CD14-positive monocyte (primary cell): Measurements from ENCODE around the gene HTR3C. TPM values are rescaled to one million over a fixed set of nuclear protein-coding genes. Genes with fewer than 3 reads are reported as not detected.

Experiments used
- DNase-seq, 3 donors: peaks; one replicate each; pipeline ENCODE4 v3.0.0-alpha.2; 2011 to 2022
- H2AFZ ChIP-seq: 2 replicates; pipeline ENCODE4 v1.6.0; 2012; ENCODE audit warnings: mild to moderate bottlenecking, low read depth, low read length, inconsistent platforms; ENCODE audit not compliant: insufficient read depth, poor library complexity, severe bottlenecking
- H3K27ac ChIP-seq, 2 donors: 1 replicate in 1 of 2; 2 replicates in 1 of 2; pipeline ENCODE4 v1.5.1; 2012 to 2013; ENCODE audit warnings: low read length in 2 of 2, control low read depth in 1 of 2, inconsistent platforms in 1 of 2, low read depth in 1 of 2, mild to moderate bottlenecking in 1 of 2
- H3K27me3 ChIP-seq, 2 donors: one replicate each; pipeline versions ENCODE4 v1.6.0 to v1.6.1; 2011 to 2013; ENCODE audit warnings: low read length in 2 of 2; ENCODE audit not compliant: control insufficient read depth in 2 of 2, insufficient read depth in 2 of 2
- H3K36me3 ChIP-seq, 2 donors: replicated peaks in 1 of 2; 1 replicate in 1 of 2; 2 replicates in 1 of 2; pipeline versions ENCODE4 v1.5.1 to v1.6.1; 2012 to 2013; ENCODE audit warnings: low read length in 2 of 2, control low read depth in 1 of 2, inconsistent platforms in 1 of 2, mild to moderate bottlenecking in 1 of 2; ENCODE audit not compliant: insufficient read depth in 2 of 2, control insufficient read depth in 1 of 2
- H3K4me1 ChIP-seq, 2 donors: 1 replicate in 1 of 2; 2 replicates in 1 of 2; pipeline versions ENCODE4 v1.5.1 to v1.6.1; 2012 to 2013; ENCODE audit warnings: low read length in 2 of 2, control low read depth in 1 of 2, inconsistent platforms in 1 of 2, mild to moderate bottlenecking in 1 of 2, moderate library complexity in 1 of 2; ENCODE audit not compliant: insufficient read depth in 2 of 2, control insufficient read depth in 1 of 2
- H3K4me2 ChIP-seq: replicated peaks from 2 replicates; pipeline ENCODE3; 2012; ENCODE audit warnings: low read length, moderate library complexity, mild to moderate bottlenecking; ENCODE audit not compliant: poor library complexity, severe bottlenecking; ENCODE audit errors: extremely low read depth
- H3K4me3 ChIP-seq, 3 experiments: fragments of 200-600 bp in 1 of 3; sonication (generic) in 1 of 3; replicated peaks in 1 of 3; 1 replicate in 2 of 3; 2 replicates in 1 of 3; pipeline ENCODE4 v1.5.1; 2011 to 2013; ENCODE audit warnings: low read length in 3 of 3, mild to moderate bottlenecking in 3 of 3, control low read depth in 2 of 3, low read depth in 2 of 3, inconsistent platforms in 1 of 3, moderate library complexity in 1 of 3
- H3K79me2 ChIP-seq: 2 replicates; pipeline ENCODE4 v1.6.0; 2012; ENCODE audit warnings: mild to moderate bottlenecking, control low read depth, inconsistent platforms, low read length, moderate library complexity; ENCODE audit not compliant: insufficient read depth
- H3K9ac ChIP-seq: 2 replicates; pipeline ENCODE4 v1.6.0; 2017; ENCODE audit warnings: low read length, mild to moderate bottlenecking; ENCODE audit not compliant: insufficient read depth, poor library complexity, severe bottlenecking
- H3K9me3 ChIP-seq, 2 donors: replicated peaks in 1 of 2; 1 replicate in 1 of 2; 2 replicates in 1 of 2; pipeline versions ENCODE4 v1.5.1 to v1.6.1; 2012 to 2013; ENCODE audit warnings: low read length in 2 of 2, control low read depth in 1 of 2; ENCODE audit not compliant: control insufficient read depth in 1 of 2, insufficient read depth in 1 of 2
- H4K20me1 ChIP-seq: 2 replicates; pipeline ENCODE4 v1.6.0; 2012; ENCODE audit warnings: mild to moderate bottlenecking, low read length, control low read depth, moderate library complexity; ENCODE audit not compliant: insufficient read depth
- H3K27ac Mint-ChIP-seq, 7 donors: one replicate each; pipeline ENCODE4 v1.8.0; 2020; ENCODE audit warnings: mild to moderate bottlenecking in 7 of 7, mixed read lengths in 7 of 7, moderate library complexity in 6 of 7, inconsistent platforms in 2 of 7
- H3K27me3 Mint-ChIP-seq, 3 donors: one replicate each; pipeline ENCODE4 v1.8.0; 2021 to 2022; ENCODE audit warnings: low read depth in 3 of 3, mild to moderate bottlenecking in 3 of 3, mixed read lengths in 3 of 3, moderate library complexity in 3 of 3, inconsistent platforms in 1 of 3
- H3K36me3 Mint-ChIP-seq, 2 donors: one replicate each; pipeline ENCODE4 v1.8.0; 2020; ENCODE audit warnings: mixed read lengths in 2 of 2, inconsistent platforms in 1 of 2, mild to moderate bottlenecking in 1 of 2
- H3K4me1 Mint-ChIP-seq: one replicate; pipeline ENCODE4 v1.8.0; 2020; ENCODE audit warnings: mild to moderate bottlenecking, mixed read lengths
- H3K4me3 Mint-ChIP-seq, 2 donors: one replicate each; pipeline ENCODE4 v1.8.0; 2020; ENCODE audit warnings: mild to moderate bottlenecking in 2 of 2, mixed read lengths in 2 of 2, moderate library complexity in 1 of 2
- H3K9me3 Mint-ChIP-seq, 7 donors: one replicate each; pipeline ENCODE4 v1.8.0; 2020 to 2022; ENCODE audit warnings: mixed read lengths in 7 of 7, mild to moderate bottlenecking in 6 of 7, moderate library complexity in 6 of 7, inconsistent platforms in 2 of 7
- WGBS: methylation state at CpG from one replicate; pipeline ENCODE4 v1.1.5; 2013; ENCODE audit warnings: missing lambda C conversion rate; ENCODE audit not compliant: insufficient coverage; 5-methylcytosine and 5-hydroxymethylcytosine counted together
- intact Hi-C, 2 donors: fragments of 100-400 bp; cut with micrococcal nuclease; formaldehyde crosslinking; loops; one replicate each; pipeline versions ENCODE4 v1.15.0 to v1.15.1; 2023
- polyA plus RNA-seq, 3 donors: library from polyadenylated mRNA; depleted of rRNA in 1 of 3; unstranded in 2 of 3; stranded (reverse) in 1 of 3; fragments of 300-500 nt in 2 of 3; fragments of >200 nt in 1 of 3; fragmentation: Illumina TruSeq in 2 of 3; gene quantifications; 1 replicate in 2 of 3; 2 replicates in 1 of 3; pipeline ENCODE4 v1.2.3, GENCODE V29; 2012 to 2021
- TF ChIP-seq, protein P1 (sequence below): fragments of 200-600 bp; IDR thresholded peaks from one replicate; pipeline ENCODE4 v1.8.0; 2022; ENCODE audit warnings: antibody characterized with exemption, mild to moderate bottlenecking

HTR3C gene
- polyA plus RNA-seq, 3 donors = not detected

DNA sequence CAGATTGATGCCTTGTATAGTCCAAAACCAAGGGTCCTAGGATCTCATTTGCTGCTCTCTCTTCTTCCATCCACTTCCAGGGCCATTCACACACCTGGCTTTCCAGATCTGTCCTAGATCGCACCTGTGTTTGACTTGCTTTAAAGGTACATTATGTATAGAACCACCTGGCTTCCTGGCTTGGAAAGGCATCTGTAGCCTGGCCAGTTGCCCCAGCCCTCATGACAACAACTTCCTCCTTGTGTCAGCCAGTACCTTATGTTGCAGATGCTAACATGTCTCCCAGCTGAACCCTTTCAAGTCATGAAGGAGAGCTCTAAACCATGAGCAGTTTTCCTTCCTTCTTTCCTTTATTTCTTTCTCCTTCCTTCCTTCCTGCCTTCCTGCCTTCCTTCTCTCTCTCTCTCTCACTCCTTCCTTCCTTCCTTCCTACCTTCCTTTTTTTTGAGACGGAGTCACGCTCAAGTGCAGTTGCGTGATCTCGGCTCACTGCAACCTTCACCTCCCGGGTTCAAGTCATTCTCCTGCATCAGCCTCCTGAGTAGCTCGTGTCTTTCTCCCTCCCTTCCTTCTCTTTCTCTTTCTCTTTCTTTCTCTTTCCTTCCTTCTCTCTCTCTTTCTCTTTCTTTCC is 2.5 kb upstream of the HTR3C start:
- Mint-ChIP-seq H3K4me3 (peak overlapping the region in 1 of 2 donors; percentile 39), H3K36me3 (no peaks in the 10 kb centered on the region), H3K27ac (no peak overlapping the region), H3K4me1 (peaks cover 3% of the 10 kb centered on the region), H3K9me3 (no peaks in the 10 kb centered on the region), H3K27me3 (peaks cover 0 to 10% (median 8%) of the 10 kb centered on the region in 3 donors)
- Histone ChIP-seq H3K4me1 (no peaks in the 10 kb centered on the region), H3K4me3 (no peak overlapping the region), H3K27ac (no peak overlapping the region), H3K79me2 (no peaks in the 10 kb centered on the region), H3K27me3 (no peaks in the 10 kb centered on the region), H3K36me3 (no peaks in the 10 kb centered on the region), H3K4me2 (no peak overlapping the region), H4K20me1 (no peaks in the 10 kb centered on the region), H3K9me3 (no peaks in the 10 kb centered on the region), H3K9ac (no peak overlapping the region), H2AFZ (no peak overlapping the region)
- WGBS = 66% methylated on average over 5 of the region's 7 CpGs
- TF ChIP-seq, protein P1, sequence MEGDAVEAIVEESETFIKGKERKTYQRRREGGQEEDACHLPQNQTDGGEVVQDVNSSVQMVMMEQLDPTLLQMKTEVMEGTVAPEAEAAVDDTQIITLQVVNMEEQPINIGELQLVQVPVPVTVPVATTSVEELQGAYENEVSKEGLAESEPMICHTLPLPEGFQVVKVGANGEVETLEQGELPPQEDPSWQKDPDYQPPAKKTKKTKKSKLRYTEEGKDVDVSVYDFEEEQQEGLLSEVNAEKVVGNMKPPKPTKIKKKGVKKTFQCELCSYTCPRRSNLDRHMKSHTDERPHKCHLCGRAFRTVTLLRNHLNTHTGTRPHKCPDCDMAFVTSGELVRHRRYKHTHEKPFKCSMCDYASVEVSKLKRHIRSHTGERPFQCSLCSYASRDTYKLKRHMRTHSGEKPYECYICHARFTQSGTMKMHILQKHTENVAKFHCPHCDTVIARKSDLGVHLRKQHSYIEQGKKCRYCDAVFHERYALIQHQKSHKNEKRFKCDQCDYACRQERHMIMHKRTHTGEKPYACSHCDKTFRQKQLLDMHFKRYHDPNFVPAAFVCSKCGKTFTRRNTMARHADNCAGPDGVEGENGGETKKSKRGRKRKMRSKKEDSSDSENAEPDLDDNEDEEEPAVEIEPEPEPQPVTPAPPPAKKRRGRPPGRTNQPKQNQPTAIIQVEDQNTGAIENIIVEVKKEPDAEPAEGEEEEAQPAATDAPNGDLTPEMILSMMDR = no peak
- intact Hi-C loops = no loop called here
- DNase-seq = no peak

DNA sequence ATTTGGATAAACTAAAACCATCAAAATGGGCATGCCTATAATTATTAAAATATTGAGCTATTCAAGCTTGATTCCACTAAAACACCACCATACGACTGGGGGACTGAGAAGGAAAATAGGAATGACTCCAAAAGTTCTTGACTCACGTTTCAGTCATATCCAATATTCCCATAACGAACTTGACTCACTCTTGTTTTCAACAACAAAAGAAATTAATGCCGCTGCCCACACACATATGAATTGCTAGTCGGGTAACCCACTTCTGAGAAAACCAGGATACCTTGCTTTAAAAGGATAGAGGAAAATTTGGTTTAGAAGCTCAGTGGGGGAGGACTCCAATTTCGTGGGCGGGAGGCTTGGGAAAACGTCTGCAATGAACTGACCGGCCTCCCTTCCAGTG is 5.2 kb downstream of the HTR3C start:
- H3K9me3 ChIP-seq = no peaks in the 10 kb centered on the region
- 92% methylated on average over 4 of the region's 9 CpGs for WGBS
- H3K4me2 ChIP-seq = no peak overlapping the region

More for the DNA sequence above, 5.2 kb downstream of the HTR3C start:
- no peak overlapping the region for H3K27ac ChIP-seq
- no peaks in the 10 kb centered on the region for H3K79me2 ChIP-seq
- H3K27me3 ChIP-seq = no peaks in the 10 kb centered on the region
- no peak overlapping the region for H2AFZ ChIP-seq
- no peak overlapping the region for H3K9ac ChIP-seq
- intact Hi-C loops = no loop called here
- no peaks in the 10 kb centered on the region for H4K20me1 ChIP-seq
- Mint-ChIP-seq H3K9me3 (no peaks in the 10 kb centered on the region), H3K36me3 (no peaks in the 10 kb centered on the region), H3K4me1 (peaks cover 2% of the 10 kb centered on the region), H3K27me3 (peaks cover 4 to 6% (median 5%) of the 10 kb centered on the region in 3 donors), H3K27ac (no peak overlapping the region), H3K4me3 (no peak overlapping the region)
- no peaks in the 10 kb centered on the region for H3K4me1 ChIP-seq
- TF ChIP-seq, protein P1 = no peak
- H3K4me3 ChIP-seq = no peak overlapping the region
- no peaks in the 10 kb centered on the region for H3K36me3 ChIP-seq
- DNase-seq = no peak
